Right lobe of liver (tissue), 6 donors: ENCODE measurements around the gene C22orf31. TPM values are rescaled to one million over a fixed set of nuclear protein-coding genes. Genes with fewer than 3 reads are reported as not detected.

Experiments
- ATAC-seq, 4 donors: fragments of 200-7000 bp; cut with Tn5 transposase; one replicate each; pipeline ENCODE4 v1.9.1; 2020; ENCODE audit warnings: mild to moderate bottlenecking in 4 of 4, moderate library complexity in 4 of 4
- DNase-seq, 3 donors: peaks; one replicate each; pipeline ENCODE4 v3.0.0-alpha.2; 2020
- H3K27ac ChIP-seq, 3 donors: fragments of 200-600 bp; one replicate each; pipeline ENCODE4 v1.8.0; 2022
- H3K27me3 ChIP-seq, 2 donors: fragments of 200-600 bp; one replicate each; pipeline ENCODE4 v1.8.0; 2022
- H3K36me3 ChIP-seq, 4 donors: fragments of 200-600 bp; sonication (generic) in 1 of 4; one replicate each; pipeline versions ENCODE4 v1.5.1 to v1.8.0; 2017 to 2022; ENCODE audit warnings: control low read depth in 1 of 4
- H3K4me1 ChIP-seq, 4 donors: fragments of 200-600 bp; sonication (generic) in 1 of 4; one replicate each; pipeline versions ENCODE4 v1.5.1 to v1.8.0; 2017 to 2022; ENCODE audit warnings: control low read depth in 1 of 4
- H3K4me3 ChIP-seq, 3 donors: fragments of 200-600 bp; one replicate each; pipeline ENCODE4 v1.8.0; 2022
- H3K9me3 ChIP-seq, 4 donors: fragments of 200-600 bp; sonication (generic) in 1 of 4; one replicate each; pipeline versions ENCODE4 v1.5.1 to v1.8.0; 2017 to 2022; ENCODE audit warnings: control low read depth in 1 of 4
- POLR2A ChIP-seq: fragments of 450-650 bp; IDR thresholded peaks from one replicate; pipeline ENCODE4 v1.6.1; 2017; ENCODE audit warnings: antibody characterized with exemption, mild to moderate bottlenecking
- WGBS: methylation state at CpG from one replicate; pipeline ENCODE4 v1.1.6; 2018; ENCODE audit warnings: low coverage, low lambda C conversion rate; ENCODE audit not compliant: insufficient coverage; ENCODE audit errors: missing lambda C conversion rate; 5-methylcytosine and 5-hydroxymethylcytosine counted together
- intact Hi-C, 2 donors: fragments of 100-400 bp; cut with DNase I; formaldehyde crosslinking; loops; one replicate each; pipeline versions ENCODE4 v1.11.2 to v1.14.1; 2022
- total RNA-seq, 6 experiments: library from RNA; depleted of rRNA in 2 of 6; stranded (reverse); fragments of >200 nt in 2 of 6; fragmentation: NEBNext Ultra II Directional in 3 of 6; extraction: Animal tissue kit (Norgen Biotek cat#: 25700) in 3 of 6; gene quantifications; one replicate each; pipeline versions ENCODE4 v1.1.0 to v1.2.4, GENCODE V29; 2016 to 2023
- TF ChIP-seq, protein P1 (sequence below), 4 donors: fragments of 200-600 bp in 3 of 4; fragments of 450-650 bp in 1 of 4; IDR thresholded peaks; one replicate each; pipeline versions ENCODE4 v1.5.1 to v1.8.0; 2016 to 2022; ENCODE audit warnings: antibody characterized with exemption in 4 of 4, mild to moderate bottlenecking in 2 of 4
- donor health status: DM: no; HTN: yes; CAD: no.
- donor health status: DM: no; HTN: no; CAD: no.
- donor health status: DM: no; HTN: no; CAD: no.
- donor health status: DM: no; HTN: yes; CAD: no.
- donor health status: DM: no; HTN: yes; CAD: no.

C22orf31 gene
- total RNA-seq, 6 experiments from 2014 or later = not detected

DNA sequence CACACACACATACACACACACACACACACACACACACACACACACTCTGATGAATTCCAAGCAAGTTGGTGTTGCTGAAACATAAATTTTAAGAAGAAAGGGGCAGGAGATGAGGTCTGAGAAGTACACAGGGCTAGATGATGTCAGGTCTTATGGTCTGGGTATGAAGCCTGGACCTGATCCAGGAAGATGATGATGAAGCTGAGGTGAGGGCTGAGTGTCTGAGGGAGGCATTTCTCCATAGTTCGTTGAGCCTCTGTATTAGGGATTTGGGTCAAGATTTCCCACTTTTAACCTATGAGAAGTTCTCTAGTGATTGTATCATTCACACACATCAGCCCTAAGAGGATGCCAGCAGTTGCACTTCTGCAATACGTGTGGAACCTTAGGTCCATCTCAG, 43.8 kb upstream of the C22orf31 start:
- intact Hi-C loops = no loop called here
- Histone ChIP-seq H3K9me3 (no peaks in the 10 kb centered on the region), H3K4me1 (no peaks in the 10 kb centered on the region), H3K36me3 (no peaks in the 10 kb centered on the region), H3K27me3 (no peaks in the 10 kb centered on the region), H3K4me3 (no peak overlapping the region), H3K27ac (no peak overlapping the region)
- WGBS = 65% methylated on average over 2 of the region's 2 CpGs
- ATAC-seq (peak in 1 of 4 donors; percentile 17), DNase-seq (no peak)
- TF ChIP-seq, protein P1, sequence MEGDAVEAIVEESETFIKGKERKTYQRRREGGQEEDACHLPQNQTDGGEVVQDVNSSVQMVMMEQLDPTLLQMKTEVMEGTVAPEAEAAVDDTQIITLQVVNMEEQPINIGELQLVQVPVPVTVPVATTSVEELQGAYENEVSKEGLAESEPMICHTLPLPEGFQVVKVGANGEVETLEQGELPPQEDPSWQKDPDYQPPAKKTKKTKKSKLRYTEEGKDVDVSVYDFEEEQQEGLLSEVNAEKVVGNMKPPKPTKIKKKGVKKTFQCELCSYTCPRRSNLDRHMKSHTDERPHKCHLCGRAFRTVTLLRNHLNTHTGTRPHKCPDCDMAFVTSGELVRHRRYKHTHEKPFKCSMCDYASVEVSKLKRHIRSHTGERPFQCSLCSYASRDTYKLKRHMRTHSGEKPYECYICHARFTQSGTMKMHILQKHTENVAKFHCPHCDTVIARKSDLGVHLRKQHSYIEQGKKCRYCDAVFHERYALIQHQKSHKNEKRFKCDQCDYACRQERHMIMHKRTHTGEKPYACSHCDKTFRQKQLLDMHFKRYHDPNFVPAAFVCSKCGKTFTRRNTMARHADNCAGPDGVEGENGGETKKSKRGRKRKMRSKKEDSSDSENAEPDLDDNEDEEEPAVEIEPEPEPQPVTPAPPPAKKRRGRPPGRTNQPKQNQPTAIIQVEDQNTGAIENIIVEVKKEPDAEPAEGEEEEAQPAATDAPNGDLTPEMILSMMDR (IDR thresholded peaks at IDR 0.05) = no peak
- no peak for TF ChIP-seq POLR2A

DNA sequence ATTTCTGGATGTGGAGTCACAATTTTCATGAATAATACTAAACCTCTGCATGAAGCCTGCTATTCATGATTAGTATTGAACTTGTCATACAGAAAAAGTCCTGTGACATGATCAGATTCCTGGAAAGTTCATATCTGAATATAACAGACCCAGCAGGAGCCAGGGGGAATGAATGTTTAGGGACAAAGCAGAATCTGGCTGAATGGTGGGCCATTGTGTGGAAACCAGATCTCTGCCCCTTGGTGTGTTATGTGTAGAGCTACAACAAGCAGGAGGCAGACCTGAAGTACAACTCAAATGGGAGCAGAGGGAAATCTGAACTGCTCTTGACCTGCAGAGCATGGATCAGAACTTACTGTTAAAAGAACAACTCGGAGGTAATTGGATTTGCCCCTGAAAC, 41.5 kb upstream of the C22orf31 start:
- intact Hi-C loops = no loop called here

DNA sequence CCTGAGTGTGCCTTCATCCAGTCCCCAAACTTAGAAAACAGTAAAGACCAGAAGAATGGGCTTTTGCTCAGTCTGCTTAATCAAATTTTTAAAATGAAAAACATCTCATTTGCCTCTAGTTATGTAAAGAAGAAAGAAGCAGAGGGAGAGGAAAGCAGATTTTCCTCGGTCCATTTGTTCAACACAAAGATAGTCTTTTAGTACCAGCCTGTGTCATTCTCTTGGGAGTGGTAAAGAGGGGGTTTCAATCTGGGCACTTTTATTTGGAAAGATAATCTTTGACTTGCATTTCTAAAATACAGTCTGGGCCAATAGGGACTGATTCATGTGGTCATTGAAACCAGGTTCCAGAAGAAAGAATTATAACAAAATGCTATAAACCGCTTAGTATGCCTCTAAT, 40.7 kb upstream of the C22orf31 start:
- Histone ChIP-seq H3K4me3 (no peak overlapping the region), H3K27me3 (no peaks in the 10 kb centered on the region), H3K4me1 (no peaks in the 10 kb centered on the region), H3K27ac (no peak overlapping the region), H3K36me3 (no peaks in the 10 kb centered on the region), H3K9me3 (no peaks in the 10 kb centered on the region)
- TF ChIP-seq POLR2A = no peak
- TF ChIP-seq, protein P1 (IDR thresholded peaks at IDR 0.05) = no peak
- intact Hi-C loops = no loop called here
- DNase-seq (no peak), ATAC-seq (no peak)
- WGBS = 86% methylated on average over 2 of the region's 2 CpGs

More for the DNA sequence above, 41.5 kb upstream of the C22orf31 start:
- Histone ChIP-seq H3K36me3 (no peaks in the 10 kb centered on the region), H3K4me3 (no peak overlapping the region), H3K27ac (no peak overlapping the region), H3K4me1 (no peaks in the 10 kb centered on the region), H3K27me3 (no peaks in the 10 kb centered on the region), H3K9me3 (no peaks in the 10 kb centered on the region)
- no peak for DNase-seq
- no peak for ATAC-seq
- TF ChIP-seq, protein P1 (IDR thresholded peaks at IDR 0.05) = no peak
- TF ChIP-seq POLR2A = no peak
- 71% methylated on average over 1 of the region's 1 CpG for WGBS

DNA sequence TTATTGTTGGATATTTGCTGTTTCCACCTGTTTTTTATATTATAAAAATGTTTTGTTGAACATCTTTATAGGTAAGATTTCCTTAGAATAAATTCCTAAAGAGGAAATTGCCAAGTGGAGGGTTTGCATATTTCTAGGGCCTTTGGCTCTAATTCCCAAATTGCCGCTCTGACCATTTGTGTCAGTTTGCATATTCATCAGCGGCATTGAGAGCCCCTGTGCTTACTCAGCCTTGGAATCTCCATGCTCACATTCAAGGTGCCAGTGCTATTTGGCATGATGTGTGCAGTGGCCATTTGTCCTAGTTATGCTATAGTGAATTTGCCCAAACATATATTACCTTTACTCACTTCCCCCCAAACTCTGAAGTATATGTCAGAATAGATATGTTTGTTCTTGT, 36.7 kb upstream of the C22orf31 start:
- Histone ChIP-seq H3K9me3 (no peaks in the 10 kb centered on the region), H3K27me3 (no peaks in the 10 kb centered on the region), H3K27ac (no peak overlapping the region), H3K4me1 (peaks cover 0 to 3% (median 0%) of the 10 kb centered on the region in 4 donors), H3K4me3 (no peak overlapping the region), H3K36me3 (no peaks in the 10 kb centered on the region)
- intact Hi-C loops = no loop called here
- WGBS = 93% methylated on average over 2 of the region's 2 CpGs
- no peak for DNase-seq
- no peak for ATAC-seq
- TF ChIP-seq, protein P1 (IDR thresholded peaks at IDR 0.05) = no peak
- no peak for TF ChIP-seq POLR2A
